SK-N-SH (cell line): ENCODE data around the gene SEC11A. TPM values are rescaled to one million over a fixed set of nuclear protein-coding genes. Genes with fewer than 3 reads are reported as not detected.

ENCODE experiments used
- CTCF ChIA-PET: fragments of 300-600, 350-600 bp; formaldehyde crosslinking; extraction: SDS; loops from one replicate; lab custom pipeline; 2021; lab: Yijun Ruan, JAX
- POLR2A ChIA-PET: fragments of 350-600 bp; sonication (Branson Sonifier 250); formaldehyde crosslinking; extraction: SDS; loops from one replicate; lab custom pipeline; 2020; ENCODE audit warnings: antibody characterized with exemption, inconsistent platforms; lab: Yijun Ruan, JAX
- DNase-seq: peaks from one replicate; pipeline ENCODE4 v3.0.0; 2012
- H2AFZ ChIP-seq: fragments of 200-600 bp; sonication (generic); 2 replicates; pipeline ENCODE4 v1.8.1; 2016; ENCODE audit warnings: antibody characterized with exemption, mild to moderate bottlenecking, low read depth
- H3F3A ChIP-seq: fragments of 200-600 bp; sonication (generic); replicated peaks from 2 replicates; pipeline ENCODE3; 2016; ENCODE audit warnings: antibody characterized with exemption, mild to moderate bottlenecking; ENCODE audit not compliant: insufficient read depth
- H3K27ac ChIP-seq, 2 experiments: fragments of 200-500 bp in 1 of 2; fragments of 200-600 bp in 1 of 2; sonication (Bioruptor generic) in 1 of 2; sonication (generic), shearing (Covaris generic) in 1 of 2; 2 replicates each; pipeline versions ENCODE4 v1.5.1 to v1.6.1; 2014 to 2016; ENCODE audit warnings: low read depth in 2 of 2, inconsistent platforms in 1 of 2, low read length in 1 of 2, mild to moderate bottlenecking in 1 of 2, mixed read lengths in 1 of 2
- H3K27me3 ChIP-seq: fragments of 200-600 bp; sonication (generic), shearing (Covaris generic); 2 replicates; pipeline ENCODE4 v1.6.1; 2016; ENCODE audit warnings: mixed run types; ENCODE audit not compliant: insufficient read depth
- H3K36me3 ChIP-seq, 2 experiments: fragments of 200-500 bp in 1 of 2; fragments of 200-600 bp in 1 of 2; sonication (Bioruptor generic) in 1 of 2; sonication (generic) in 1 of 2; replicated peaks in 1 of 2; 2 replicates each; pipeline versions ENCODE3 to v1.5.1; 2014 to 2016; ENCODE audit warnings: low read length in 1 of 2, mild to moderate bottlenecking in 1 of 2; ENCODE audit not compliant: insufficient read depth in 2 of 2, control insufficient read depth in 1 of 2
- H3K4me1 ChIP-seq, 2 experiments: fragments of 200-500 bp in 1 of 2; fragments of 200-600 bp in 1 of 2; sonication (Bioruptor generic) in 1 of 2; sonication (generic), shearing (Covaris generic) in 1 of 2; 2 replicates each; pipeline versions ENCODE4 v1.5.1 to v1.6.1; 2014 to 2016; ENCODE audit warnings: low read depth in 1 of 2, low read length in 1 of 2, mixed run types in 1 of 2; ENCODE audit not compliant: insufficient read depth in 2 of 2, control insufficient read depth in 1 of 2
- H3K4me2 ChIP-seq: fragments of 200-600 bp; sonication (generic), shearing (Covaris generic); 2 replicates; pipeline ENCODE4 v1.6.1; 2017; ENCODE audit warnings: mixed run types
- H3K4me3 ChIP-seq, 2 experiments: fragments of 200-500 bp in 1 of 2; fragments of 200-600 bp in 1 of 2; sonication (Bioruptor generic) in 1 of 2; sonication (generic), shearing (Covaris generic) in 1 of 2; 2 replicates each; pipeline versions ENCODE4 v1.5.1 to v1.8.1; 2014 to 2016; ENCODE audit warnings: low read depth in 2 of 2, inconsistent platforms in 1 of 2, low read length in 1 of 2, mild to moderate bottlenecking in 1 of 2, mixed read lengths in 1 of 2, moderate library complexity in 1 of 2
- H3K79me2 ChIP-seq: fragments of 200-600 bp; sonication (generic); 2 replicates; pipeline ENCODE4 v1.8.1; 2017; ENCODE audit warnings: mild to moderate bottlenecking; ENCODE audit not compliant: insufficient read depth
- H3K9ac ChIP-seq: fragments of 200-600 bp; sonication (generic); 2 replicates; pipeline ENCODE4 v1.6.1; 2017; ENCODE audit warnings: mixed run types
- H3K9me2 ChIP-seq: fragments of 200-600 bp; sonication (generic); 2 replicates; pipeline ENCODE4 v1.6.1; 2017; ENCODE audit warnings: mixed run types
- H3K9me3 ChIP-seq: fragments of 200-600 bp; sonication (generic); 2 replicates; pipeline ENCODE4 v1.6.1; 2017; ENCODE audit warnings: mixed run types, mild to moderate bottlenecking, moderate library complexity
- H4K20me1 ChIP-seq: fragments of 200-600 bp; sonication (generic); 2 replicates; pipeline ENCODE4 v1.6.1; 2017; ENCODE audit warnings: mild to moderate bottlenecking, mixed run types; ENCODE audit not compliant: insufficient read depth
- CTCF ChIP-seq: fragments of 200-600 bp; sonication (generic); IDR thresholded peaks from 2 replicates; pipeline ENCODE4 v1.6.1; 2017; ENCODE audit warnings: antibody characterized with exemption, mild to moderate bottlenecking, moderate library complexity
- EP300 ChIP-seq, 2 experiments: IDR thresholded peaks; 2 replicates each; pipeline versions ENCODE4 v1.4.0 to v1.6.1; 2012; ENCODE audit warnings: borderline replicate concordance in 1 of 2, low read depth in 1 of 2, low read length in 1 of 2
- FOSL2 ChIP-seq: IDR thresholded peaks from 2 replicates; pipeline ENCODE4 v1.4.0; 2012; ENCODE audit warnings: low read depth, mild to moderate bottlenecking, moderate library complexity, borderline replicate concordance
- FOXM1 ChIP-seq: IDR thresholded peaks from 2 replicates; pipeline ENCODE4 v1.4.0; 2012; ENCODE audit warnings: low read depth, mild to moderate bottlenecking
- GATA2 ChIP-seq: sonication (generic); formaldehyde crosslinking; IDR thresholded peaks from 2 replicates; pipeline ENCODE4 v1.5.0; 2020; ENCODE audit warnings: mild to moderate bottlenecking, missing genetic modification reagents
- NFIC ChIP-seq: IDR thresholded peaks from 2 replicates; pipeline ENCODE4 v1.4.0; 2012; ENCODE audit warnings: borderline replicate concordance
- RCOR1 ChIP-seq: fragments of 150-350 bp; IDR thresholded peaks from 2 replicates; pipeline ENCODE4 v1.6.1; 2017; ENCODE audit warnings: antibody characterized with exemption, low read length
- USF1 ChIP-seq: IDR thresholded peaks from 2 replicates; pipeline ENCODE4 v1.4.0; 2012; ENCODE audit warnings: low read depth, borderline replicate concordance
- ZBTB33 ChIP-seq: IDR thresholded peaks from 2 replicates; pipeline ENCODE4 v1.4.0; 2012; ENCODE audit warnings: low read depth, borderline replicate concordance
- WGBS: methylation state at CpG from one replicate; pipeline ENCODE4 v1.1.6; 2017; ENCODE audit warnings: low lambda C conversion rate; 5-methylcytosine and 5-hydroxymethylcytosine counted together
- polyA plus RNA-seq, 3 experiments: library from polyadenylated mRNA; depleted of rRNA; stranded (reverse); fragments of >200 nt; gene quantifications; 2 replicates each; pipeline ENCODE4 v1.2.3, GENCODE V29; 2012

Gene SEC11A
- polyA plus RNA-seq, 1 of the 3 experiments (the other 2 are of a cell fraction): 107 TPM

GRCh38 chr15:84658080-84658787, 57.7 kb downstream of the SEC11A start, which contains the start of gene NMB (continued):
- TF ChIP-seq FOXM1 (no peak), ZBTB33 (0 out of 2 replicates have a peak, but pooled peaks have one; percentile 46), CTCF (peak; percentile 70), FOSL2 (no peak), USF1 (no peak)

GRCh38 chr15:84657748-84658079, 58.2 kb downstream of the SEC11A start:
- Histone ChIP-seq H3K4me1 (peaks cover 9 to 28% of the 10 kb centered on the region in 2 experiments; a peak in 2 of 4 replicates), H3K9ac (peak overlapping the region; percentile 62; the same call in 1 of the 2 replicates), H3K27ac (peak overlapping the region; percentile 53 to 83; a peak in 1 of 4 replicates), H3F3A (peaks cover 28% of the 10 kb centered on the region)
- TF ChIP-seq EP300 (IDR thresholded peaks at IDR 0.05; ENCODE audit: borderline replicate concordance in 1 of 2, low read depth in 1 of 2, low read length in 1 of 2) (no peak), GATA2 (CRISPR knock-in tag) (no peak), RCOR1 (no peak), NFIC (no peak)
- TF ChIP-seq, all 33 proteins: peak for 0
- ChIA-PET CTCF (interaction anchor here (0.7 to 4.2 kb wide), 6 partner anchors 36 to 271 kb away, joined by 3 to 38 read pairs (median 10); no protein-coding TSS in a partner anchor), POLR2A (interaction anchor here (0.8 kb wide), 1 partner anchor 122 kb away, joined by 3 read pairs; no protein-coding TSS in a partner anchor)
- H3K36me3 ChIP-seq: peaks cover 3 to 9% of the 10 kb centered on the region in 2 experiments
- no peak for DNase-seq
- H3K9me2 ChIP-seq: no peaks in the 10 kb centered on the region
- no peaks in the 10 kb centered on the region for H3K27me3 ChIP-seq
- 24% methylated on average over 11 of the region's 17 CpGs for WGBS
- peak overlapping the region; percentile 82 for H3K4me2 ChIP-seq
- H3K9me3 ChIP-seq: no peaks in the 10 kb centered on the region
- H2AFZ ChIP-seq: peak overlapping the region; percentile 66; the same call in 1 of the 2 replicates
- peaks cover 13% of the 10 kb centered on the region for H3K79me2 ChIP-seq
- peak overlapping the region; percentile 52 to 54; a peak in 3 of 4 replicates for H3K4me3 ChIP-seq
- H4K20me1 ChIP-seq: no peaks in the 10 kb centered on the region
